Measurements from ENCODE around the gene SFRP4.

DNA sequence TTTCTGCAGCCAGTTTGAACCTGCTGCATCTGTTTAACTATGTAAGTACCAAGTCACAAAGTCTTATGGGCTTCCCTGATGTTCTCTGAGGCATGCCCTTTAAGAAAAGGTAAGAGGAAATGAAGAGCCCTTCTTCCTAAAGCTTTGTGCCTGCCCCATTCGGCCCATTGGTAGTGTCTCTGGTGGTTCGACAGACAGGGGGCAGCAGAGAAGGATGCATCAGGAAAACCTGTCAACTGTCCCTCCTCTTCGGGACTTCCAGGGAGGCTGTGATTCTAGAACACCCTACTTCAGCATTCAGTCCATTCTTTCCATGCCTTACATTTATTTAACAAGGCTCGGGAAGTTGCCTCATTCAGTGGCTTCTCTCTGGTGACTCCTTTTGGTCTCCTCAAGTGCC, 1.9 kb upstream of the SFRP4 start:
- no peak for TF ChIP-seq POLR2A (IDR thresholded peaks at IDR 0.05)
- TF ChIP-seq CTCF (IDR thresholded peaks at IDR 0.05) = no peak

Data from prostate gland (tissue), 2 donors.